Activated CD4-positive, alpha-beta T cell treated with anti-CD3 and anti-CD28 coated beads for 1 hour (primary cell): ENCODE measurements around the gene LARP4.
"Not testable (repeated sequence)": the region's sequence is repeated elsewhere in the genome, so short reads cannot be mapped to it uniquely, and the experiment has no call there.

ENCODE experiments used
- DNase-seq: peaks from one replicate; pipeline ENCODE4 v3.0.0-alpha.2; 2020

LARP4 gene

DNA sequence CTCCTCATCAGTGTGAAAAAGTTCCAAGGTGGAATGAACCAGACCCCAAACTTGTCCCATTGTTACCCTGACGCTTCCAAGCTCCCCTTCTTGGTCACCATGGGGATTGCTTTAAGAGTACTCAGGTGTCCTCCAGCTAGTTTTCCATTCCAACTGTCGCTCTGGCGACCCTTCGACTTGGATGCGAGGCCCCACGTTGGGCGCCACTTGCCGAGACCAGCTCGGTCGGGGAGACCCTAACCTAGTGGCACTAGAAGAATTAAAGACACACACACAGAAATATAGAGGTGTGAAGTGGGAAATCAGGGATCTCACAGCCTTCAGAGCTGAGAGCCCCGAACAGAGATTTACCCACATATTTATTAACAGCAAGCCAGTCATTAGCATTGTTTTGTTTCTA lies 97.4 kb downstream of the LARP4 start:
- DNase-seq = not testable (repeated sequence)

DNA sequence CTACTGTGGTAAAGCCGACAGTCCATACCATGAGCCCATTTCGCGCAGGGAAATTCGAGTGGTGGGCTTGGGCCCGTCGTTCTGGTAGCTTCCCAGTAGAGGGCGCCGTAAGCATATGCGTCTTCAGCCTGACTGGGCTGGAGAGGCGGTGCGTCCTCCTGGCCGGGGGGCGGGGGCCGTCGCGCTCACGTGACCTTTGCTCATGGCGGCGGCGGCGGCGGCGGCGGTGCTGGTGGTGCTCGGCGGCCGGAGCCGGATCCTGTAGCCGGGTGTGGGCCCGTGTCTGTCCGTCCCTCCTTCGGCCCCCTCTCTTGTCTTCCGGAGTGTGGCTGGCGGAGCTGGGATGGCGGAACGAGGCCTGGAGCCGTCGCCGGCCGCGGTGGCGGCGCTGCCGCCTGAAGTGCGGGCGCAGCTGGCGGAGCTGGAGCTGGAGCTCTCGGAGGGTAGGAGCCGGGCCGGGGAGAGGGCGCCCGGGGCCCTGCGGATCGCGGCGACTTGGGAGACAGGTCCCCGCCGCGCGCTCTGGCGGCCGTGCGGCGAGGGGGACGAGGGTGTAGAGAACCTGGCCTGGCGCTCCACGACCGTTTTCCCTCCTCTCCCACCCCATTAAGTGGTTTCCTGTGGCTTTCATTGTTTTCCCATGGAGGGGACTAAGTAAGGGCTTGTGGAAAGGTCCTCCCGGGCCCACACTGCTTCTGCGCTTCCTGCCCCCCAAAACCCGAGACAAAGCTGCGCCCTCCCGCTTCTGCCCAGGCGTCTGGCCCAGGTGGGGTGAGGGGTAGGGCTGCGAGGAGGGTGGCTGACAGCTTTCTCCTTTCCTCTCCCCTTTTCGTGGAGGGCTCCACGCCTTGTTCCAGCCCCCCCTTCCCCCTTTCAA lies 104.4 kb downstream of the LARP4 start, which contains the start of gene DIP2B:
Gene DIP2B, plus strand, starts transcription at position 188 of the 877 bp plus-strand sequence. Its CDS starts 156 bp downstream, at position 344.
- peak; percentile 94 for DNase-seq

- no peak for DNase-seq
These were observed 105.2 kb downstream of the LARP4 start for GRCh38 chr12:50505675-50506530.

GRCh38 chr12:50506753-50507473 lies 106.2 kb downstream of the LARP4 start:
- no peak for DNase-seq

DNA sequence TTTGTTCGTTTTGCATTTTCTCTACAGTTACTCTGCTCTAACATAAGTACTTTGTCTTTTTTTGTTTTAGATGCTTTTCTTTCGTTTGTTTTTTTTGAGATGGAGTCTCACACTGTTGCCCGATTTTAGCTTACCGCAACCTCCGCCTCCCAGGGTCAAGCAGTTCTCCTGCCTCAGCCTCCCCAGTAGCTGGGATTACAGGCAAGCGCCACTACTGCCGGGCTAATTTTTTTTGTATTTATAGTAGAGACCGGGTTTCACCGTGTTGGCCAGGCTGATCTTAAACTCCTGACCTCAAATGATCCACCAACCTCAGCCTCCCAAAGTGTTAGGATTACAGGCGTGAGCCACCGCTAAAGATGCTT lies 106.8 kb downstream of the LARP4 start:
- DNase-seq = no peak

GRCh38 chr12:50507930-50508329 lies 107.2 kb downstream of the LARP4 start:
- no peak for DNase-seq

- DNase-seq = no peak
These were observed 107.7 kb downstream of the LARP4 start for GRCh38 chr12:50508414-50508813.

GRCh38 chr12:50508970-50509663 lies 108.4 kb downstream of the LARP4 start:
- no peak for DNase-seq

GRCh38 chr12:50514526-50515276 lies 114.0 kb downstream of the LARP4 start:
- DNase-seq = no peak

DNA sequence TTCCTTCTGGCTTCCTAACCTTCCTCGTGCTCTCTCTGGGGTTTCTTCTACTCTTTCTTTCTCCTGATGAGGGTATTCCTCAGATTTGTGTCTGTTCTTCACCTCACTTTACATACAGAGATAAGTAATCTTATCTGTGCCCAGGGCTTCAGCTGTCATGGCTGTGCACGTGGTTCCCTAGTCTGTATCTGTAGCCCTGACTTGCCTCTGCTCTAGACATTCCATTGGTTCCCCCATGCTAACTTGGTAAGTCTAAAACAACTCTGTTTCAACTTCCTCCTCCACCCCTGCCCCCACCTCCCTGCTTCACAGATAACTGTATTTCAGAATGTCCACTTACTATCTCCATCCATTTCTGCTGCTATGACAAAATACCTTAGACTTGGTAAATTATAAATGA lies 114.9 kb downstream of the LARP4 start:
- no peak for DNase-seq

- DNase-seq = no peak
These were observed 116.8 kb downstream of the LARP4 start for GRCh38 chr12:50517421-50518048.

- no peak for DNase-seq
These were observed 117.4 kb downstream of the LARP4 start for GRCh38 chr12:50518090-50518489.

- no peak for DNase-seq
These were observed 118.7 kb downstream of the LARP4 start for GRCh38 chr12:50519353-50519752.

GRCh38 chr12:50520416-50521207 lies 119.9 kb downstream of the LARP4 start:
- DNase-seq = no peak

DNA sequence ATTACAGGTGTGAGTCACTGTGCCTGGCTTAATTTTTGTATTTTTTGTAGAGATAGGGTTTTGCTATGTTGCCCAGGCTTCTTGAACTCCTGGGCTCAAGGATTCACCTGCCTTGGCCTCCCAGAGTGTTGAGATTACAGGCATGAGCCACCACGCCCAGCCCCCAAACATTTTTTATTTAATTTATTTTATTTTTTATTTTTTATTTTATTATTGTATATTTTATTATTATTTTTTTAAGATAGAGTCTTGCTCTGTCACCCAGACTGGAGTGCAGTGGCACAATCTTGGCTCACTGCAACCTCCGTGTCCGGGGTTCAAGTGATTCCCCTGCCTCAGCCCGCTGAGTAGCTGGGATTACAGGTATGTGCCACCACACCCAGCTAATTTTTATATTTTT lies 121.1 kb downstream of the LARP4 start:
- not testable (repeated sequence) for DNase-seq

DNA sequence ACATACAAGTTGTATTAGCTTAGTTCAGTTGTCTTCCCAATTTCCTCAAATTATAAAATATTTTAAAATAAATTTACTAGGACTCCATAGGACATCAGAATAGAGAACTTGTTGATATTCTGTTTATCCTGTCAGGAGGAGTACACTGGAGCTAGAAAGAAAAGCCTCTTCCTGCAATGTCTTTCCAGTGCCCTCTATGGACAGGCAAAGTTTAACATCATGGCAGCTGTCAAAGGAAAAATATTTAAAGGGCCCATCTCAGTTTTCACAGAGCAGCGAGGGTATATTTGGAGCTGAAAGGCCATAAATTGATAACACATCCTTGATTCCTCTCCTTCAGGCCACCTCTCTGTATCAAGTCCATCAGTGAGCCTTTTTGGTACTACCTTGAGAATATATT lies 123.1 kb downstream of the LARP4 start:
- no peak for DNase-seq

GRCh38 chr12:50524621-50525020 lies 123.9 kb downstream of the LARP4 start:
- no peak for DNase-seq

- no peak for DNase-seq
These were observed 124.7 kb downstream of the LARP4 start for GRCh38 chr12:50525422-50525821.

DNA sequence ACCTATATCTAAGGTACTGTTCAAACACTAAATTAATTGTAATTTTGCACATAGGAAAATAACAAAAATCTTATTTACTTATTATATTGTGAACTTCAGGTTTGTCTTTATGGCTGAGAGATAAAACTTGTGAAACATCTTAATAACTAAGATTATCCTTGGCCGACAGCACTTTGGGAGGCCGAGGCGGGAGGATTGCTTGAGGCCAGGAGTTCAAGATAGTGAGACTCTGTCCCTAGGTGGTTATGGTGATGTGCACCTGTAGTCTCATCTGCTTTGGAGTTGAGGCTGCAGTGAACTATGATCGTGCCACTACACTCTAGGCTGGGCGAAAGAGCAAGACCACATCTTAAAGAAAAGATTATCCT lies 126.7 kb downstream of the LARP4 start:
- no peak for DNase-seq

GRCh38 chr12:50528800-50529199 lies 128.1 kb downstream of the LARP4 start:
- DNase-seq = no peak
